Progenitor cell of endocrine pancreas (in vitro differentiated cells): ENCODE measurements around the gene SMR3A. TPM values are rescaled to one million over a fixed set of nuclear protein-coding genes. Genes with fewer than 3 reads are reported as not detected.

ENCODE experiments used
- DNase-seq: peaks from one replicate; pipeline ENCODE4 v3.0.0; 2021; ENCODE audit warnings: low spot score; ENCODE audit not compliant: unreplicated experiment
- H3K27ac Mint-ChIP-seq: 2 replicates; pipeline ENCODE4 v1.8.0; 2021; ENCODE audit warnings: mild to moderate bottlenecking, moderate library complexity, mixed read lengths
- H3K27me3 Mint-ChIP-seq: 2 replicates; pipeline ENCODE4 v1.8.0; 2021; ENCODE audit warnings: mixed read lengths
- H3K36me3 Mint-ChIP-seq: 2 replicates; pipeline ENCODE4 v1.8.0; 2022; ENCODE audit warnings: mixed read lengths; ENCODE audit not compliant: insufficient read depth
- H3K4me1 Mint-ChIP-seq: 2 replicates; pipeline ENCODE4 v1.8.0; 2021; ENCODE audit warnings: low read depth, mixed read lengths
- H3K4me3 Mint-ChIP-seq: 2 replicates; pipeline ENCODE4 v1.8.0; 2021; ENCODE audit warnings: low read depth, mild to moderate bottlenecking, moderate library complexity, mixed read lengths
- H3K9me3 Mint-ChIP-seq: 2 replicates; pipeline ENCODE4 v1.8.0; 2021; ENCODE audit warnings: low read depth, mixed read lengths
- CTCF ChIP-seq: fragments of 200-600 bp; sonication (generic); IDR thresholded peaks from one replicate; pipeline ENCODE4 v1.5.0; 2021; ENCODE audit warnings: antibody characterized with exemption, mild to moderate bottlenecking; ENCODE audit not compliant: unreplicated experiment
- total RNA-seq: library from RNA; stranded (reverse); gene quantifications from 2 replicates; pipeline ENCODE4 v1.2.1, GENCODE V29; 2021

Gene SMR3A
- total RNA-seq, 1 donor from 2014 or later: not detected

- H3K9me3 Mint-ChIP-seq: no peaks in the 10 kb centered on the region
- H3K4me1 Mint-ChIP-seq: no peaks in the 10 kb centered on the region
- no peak within 1 kb of the TSS for H3K4me3 Mint-ChIP-seq
- no peaks in the 10 kb centered on the region for H3K27me3 Mint-ChIP-seq
- no peak within 1 kb of the TSS for H3K27ac Mint-ChIP-seq
- no peaks in the 10 kb centered on the region for H3K36me3 Mint-ChIP-seq
- no peak for DNase-seq
- TF ChIP-seq CTCF: no peak
Observed at GRCh38 chr4:70382691-70383181, 22.2 kb downstream of the SMR3A start, which contains the start of gene SMR3B. TSS of gene SMR3B (plus strand) at chr4:70383131. CDS start at chr4:70384511, 1,380 bp downstream.

GRCh38 chr4:70392057-70392776, 31.7 kb downstream of the SMR3A start:
- Mint-ChIP-seq H3K36me3 (no peaks in the 10 kb centered on the region), H3K4me3 (no peak overlapping the region), H3K4me1 (peaks cover under 1% of the 10 kb centered on the region), H3K27ac (no peak overlapping the region), H3K9me3 (no peaks in the 10 kb centered on the region), H3K27me3 (no peaks in the 10 kb centered on the region)
- no peak for TF ChIP-seq CTCF
- DNase-seq: no peak

GRCh38 chr4:70397580-70397979, 37.0 kb downstream of the SMR3A start, which contains the start of gene OPRPN:
TSS of gene OPRPN (plus strand) at chr4:70397940. CDS start at chr4:70399286, 1,346 bp downstream.
- peaks cover 2% of the 10 kb centered on the region for H3K4me1 Mint-ChIP-seq
- no peak within 1 kb of the TSS for H3K4me3 Mint-ChIP-seq
- H3K9me3 Mint-ChIP-seq: no peaks in the 10 kb centered on the region
- TF ChIP-seq CTCF: no peak
- DNase-seq: no peak
- H3K27me3 Mint-ChIP-seq: no peaks in the 10 kb centered on the region
- H3K27ac Mint-ChIP-seq: no peak within 1 kb of the TSS
- H3K36me3 Mint-ChIP-seq: no peaks in the 10 kb centered on the region

- Mint-ChIP-seq H3K27me3 (no peaks in the 10 kb centered on the region), H3K36me3 (no peaks in the 10 kb centered on the region), H3K9me3 (peaks cover 2% of the 10 kb centered on the region), H3K27ac (no peak overlapping the region), H3K4me1 (peaks cover 2% of the 10 kb centered on the region), H3K4me3 (no peak overlapping the region)
- TF ChIP-seq CTCF: no peak
- no peak for DNase-seq
Observed at GRCh38 chr4:70399319-70399718, 38.8 kb downstream of the SMR3A start.

- H3K9me3 Mint-ChIP-seq: peaks cover 4% of the 10 kb centered on the region
- no peak for DNase-seq
- no peak for TF ChIP-seq CTCF
- H3K27ac Mint-ChIP-seq: no peak overlapping the region
- no peak overlapping the region for H3K4me3 Mint-ChIP-seq
- H3K36me3 Mint-ChIP-seq: no peaks in the 10 kb centered on the region
- no peaks in the 10 kb centered on the region for H3K4me1 Mint-ChIP-seq
- no peaks in the 10 kb centered on the region for H3K27me3 Mint-ChIP-seq
Observed at GRCh38 chr4:70402762-70403161, 42.2 kb downstream of the SMR3A start.
